WTC11 (cell line): ENCODE data around the gene PKLR. TPM values are rescaled to one million over a fixed set of nuclear protein-coding genes. Genes with fewer than 3 reads are reported as not detected.

ENCODE experiments used
- AR ChIP-seq: fragments of 250-450 bp; sonication (Bioruptor Pico); IDR thresholded peaks from 2 replicates; pipeline ENCODE4 v1.9.0; 2021; ENCODE audit warnings: mild to moderate bottlenecking
- ATF3 ChIP-seq: sonication (generic); formaldehyde crosslinking; conservative IDR thresholded peaks from 2 replicates; pipeline ENCODE4 v1.8.1; 2022; ENCODE audit warnings: mild to moderate bottlenecking, missing genetic modification reagents
- CBFB ChIP-seq: sonication (generic); formaldehyde crosslinking; IDR thresholded peaks from 2 replicates; pipeline ENCODE4 v1.8.1; 2022; ENCODE audit warnings: mild to moderate bottlenecking, low read depth, missing genetic modification reagents
- E2F5 ChIP-seq: sonication (generic); formaldehyde crosslinking; IDR thresholded peaks from 2 replicates; pipeline ENCODE4 v1.8.1; 2022; ENCODE audit warnings: mild to moderate bottlenecking, moderate library complexity, missing genetic modification reagents
- ELF4 ChIP-seq: sonication (generic); formaldehyde crosslinking; IDR thresholded peaks from 2 replicates; pipeline ENCODE4 v1.8.1; 2022; ENCODE audit warnings: low read depth, mild to moderate bottlenecking, moderate library complexity, missing genetic modification reagents
- ERG ChIP-seq: fragments of 250-450 bp; sonication (Bioruptor Pico); IDR thresholded peaks from 2 replicates; pipeline ENCODE4 v1.8.0; 2021; ENCODE audit warnings: mild to moderate bottlenecking
- GRHL2 ChIP-seq: fragments of 250-450 bp; sonication (Bioruptor Pico); IDR thresholded peaks from 2 replicates; pipeline ENCODE4 v1.8.0; 2022; ENCODE audit warnings: mild to moderate bottlenecking, moderate library complexity; ENCODE audit not compliant: insufficient replicate concordance, severe bottlenecking
- GTF2I ChIP-seq: fragments of 250-450 bp; sonication (Bioruptor Pico); conservative IDR thresholded peaks from 2 replicates; pipeline ENCODE4 v1.4.0; 2021; ENCODE audit warnings: mild to moderate bottlenecking
- HMGXB4 ChIP-seq: sonication (generic); formaldehyde crosslinking; IDR thresholded peaks from 2 replicates; pipeline ENCODE4 v1.8.1; 2023; ENCODE audit warnings: mild to moderate bottlenecking, moderate library complexity, missing genetic modification reagents
- IRF1 ChIP-seq: sonication (generic); formaldehyde crosslinking; IDR thresholded peaks from 2 replicates; pipeline ENCODE4 v1.8.0; 2023; ENCODE audit warnings: missing genetic modification reagents
- IRF2 ChIP-seq: sonication (generic); formaldehyde crosslinking; IDR thresholded peaks from 2 replicates; pipeline ENCODE4 v1.8.0; 2022; ENCODE audit warnings: low read depth, missing genetic modification reagents, borderline replicate concordance
- MYBL2 ChIP-seq: sonication (generic); formaldehyde crosslinking; IDR thresholded peaks from 2 replicates; pipeline ENCODE4 v1.8.1; 2023; ENCODE audit warnings: mild to moderate bottlenecking, moderate library complexity, missing genetic modification reagents
- NFE2L1 ChIP-seq: sonication (generic); formaldehyde crosslinking; IDR thresholded peaks from 2 replicates; pipeline ENCODE4 v1.8.1; 2023; ENCODE audit warnings: missing genetic modification reagents
- OVOL2 ChIP-seq: fragments of 250-450 bp; sonication (Bioruptor Pico); IDR thresholded peaks from 2 replicates; pipeline ENCODE4 v1.9.0; 2021; ENCODE audit warnings: mild to moderate bottlenecking, borderline replicate concordance
- SMAD4 ChIP-seq: sonication (generic); formaldehyde crosslinking; IDR thresholded peaks from 2 replicates; pipeline ENCODE4 v1.8.0; 2022; ENCODE audit warnings: mild to moderate bottlenecking, missing genetic modification reagents
- ZMAT4 ChIP-seq: fragments of 250-450 bp; sonication (Bioruptor Pico); IDR thresholded peaks from 2 replicates; pipeline ENCODE4 v1.9.0; 2021; ENCODE audit warnings: mild to moderate bottlenecking
- ZNF281 ChIP-seq: sonication (generic); formaldehyde crosslinking; IDR thresholded peaks from 2 replicates; pipeline ENCODE4 v1.8.0; 2023; ENCODE audit warnings: mild to moderate bottlenecking, missing genetic modification reagents
- ZNF317 ChIP-seq: sonication (generic); formaldehyde crosslinking; IDR thresholded peaks from 2 replicates; pipeline ENCODE4 v1.8.1; 2023; ENCODE audit warnings: low read depth, mild to moderate bottlenecking, moderate library complexity, missing genetic modification reagents, borderline replicate concordance
- ZNF423 ChIP-seq: fragments of 250-450 bp; sonication (Bioruptor Pico); IDR thresholded peaks from 2 replicates; pipeline ENCODE4 v2.1.2; 2022; ENCODE audit warnings: mild to moderate bottlenecking, moderate library complexity
- ZSCAN18 ChIP-seq: fragments of 250-450 bp; sonication (Bioruptor Pico); IDR thresholded peaks from 2 replicates; pipeline ENCODE4 v2.1.2; 2022; ENCODE audit warnings: mild to moderate bottlenecking, moderate library complexity
- total RNA-seq: library from RNA; stranded (reverse); gene quantifications from 3 replicates; pipeline ENCODE4 v1.2.3, GENCODE V29; 2021

PKLR gene
- total RNA-seq, 1 experiment from 2014 or later, result 1.5 TPM

GRCh38 chr1:155261852-155262673 lies 39.2 kb downstream of the PKLR start, which contains the start of gene SCAMP3 (continued):
- no peak for TF ChIP-seq E2F5
- TF ChIP-seq HMGXB4 (CRISPR knock-in tag), result 0 out of 2 replicates have a peak, but pooled peaks have one; percentile 28
- TF ChIP-seq ZNF423 (CRISPR knock-in tag), result no peak
- no peak for TF ChIP-seq IRF2 (CRISPR knock-in tag)
- TF ChIP-seq AR, result peak; percentile 95; the same call in 1 of the 2 replicates
- no peak for TF ChIP-seq ELF4 (CRISPR knock-in tag)
- TF ChIP-seq ZSCAN18 (CRISPR knock-in tag), result no peak
- TF ChIP-seq NFE2L1 (CRISPR knock-in tag), result no peak
- no peak for TF ChIP-seq SMAD4
- no peak for TF ChIP-seq GTF2I
- TF ChIP-seq GRHL2, result no peak
- peak; percentile 96 for TF ChIP-seq ERG
- peak; percentile 96 for TF ChIP-seq ZMAT4 (CRISPR knock-in tag)
- peak; percentile 81; the same call in 1 of the 2 replicates for TF ChIP-seq OVOL2
- TF ChIP-seq ZNF281, result no peak
- TF ChIP-seq ATF3 (CRISPR knock-in tag), result no peak
- no peak for TF ChIP-seq CBFB (CRISPR knock-in tag)
- no peak for TF ChIP-seq IRF1
- TF ChIP-seq ZNF317 (CRISPR knock-in tag), result no peak
- no peak; the same call in 1 of the 2 replicates for TF ChIP-seq MYBL2 (CRISPR knock-in tag)
